ENCODE data around the gene OR6B3. TPM values are rescaled to one million over a fixed set of nuclear protein-coding genes. Genes with fewer than 3 reads are reported as not detected.

Gene OR6B3
- total RNA-seq, 4 donors from 2014 or later: not detected

DNA sequence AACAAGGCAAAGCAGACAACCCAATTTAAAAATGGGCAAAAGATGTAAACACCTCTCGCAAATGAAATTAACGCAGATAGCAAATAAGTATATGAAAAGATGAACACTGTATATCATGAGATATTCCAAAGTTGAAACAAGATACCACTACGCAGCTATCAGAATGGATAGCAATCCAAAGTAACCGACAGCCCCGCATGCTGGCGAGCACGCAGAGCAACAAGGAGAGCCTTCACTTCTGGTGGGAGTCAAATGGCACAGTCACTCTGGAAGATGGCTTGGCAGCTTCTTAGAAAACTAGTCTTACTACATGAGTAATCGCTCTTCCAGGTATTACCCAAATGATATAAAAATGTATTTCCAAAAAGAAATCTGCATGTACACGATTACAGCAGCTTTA, 29.5 kb downstream of the OR6B3 start:
- Histone ChIP-seq H3K27ac (no peak overlapping the region), H3K4me3 (peak overlapping the region; percentile 96), H3K27me3 (no peaks in the 10 kb centered on the region), H3K36me3 (peaks cover 20% of the 10 kb centered on the region), H3K4me1 (peaks cover 21% of the 10 kb centered on the region), H3K9me3 (no peaks in the 10 kb centered on the region)
- no peak for DNase-seq (ENCODE audit: low spot score in 2 of 2)
- TF ChIP-seq EP300 (IDR thresholded peaks at IDR 0.05) (no peak), POLR2AphosphoS5 (IDR thresholded peaks at IDR 0.05) (no peak), POLR2A (IDR thresholded peaks at IDR 0.05) (no peak)
- TF ChIP-seq, protein P1, sequence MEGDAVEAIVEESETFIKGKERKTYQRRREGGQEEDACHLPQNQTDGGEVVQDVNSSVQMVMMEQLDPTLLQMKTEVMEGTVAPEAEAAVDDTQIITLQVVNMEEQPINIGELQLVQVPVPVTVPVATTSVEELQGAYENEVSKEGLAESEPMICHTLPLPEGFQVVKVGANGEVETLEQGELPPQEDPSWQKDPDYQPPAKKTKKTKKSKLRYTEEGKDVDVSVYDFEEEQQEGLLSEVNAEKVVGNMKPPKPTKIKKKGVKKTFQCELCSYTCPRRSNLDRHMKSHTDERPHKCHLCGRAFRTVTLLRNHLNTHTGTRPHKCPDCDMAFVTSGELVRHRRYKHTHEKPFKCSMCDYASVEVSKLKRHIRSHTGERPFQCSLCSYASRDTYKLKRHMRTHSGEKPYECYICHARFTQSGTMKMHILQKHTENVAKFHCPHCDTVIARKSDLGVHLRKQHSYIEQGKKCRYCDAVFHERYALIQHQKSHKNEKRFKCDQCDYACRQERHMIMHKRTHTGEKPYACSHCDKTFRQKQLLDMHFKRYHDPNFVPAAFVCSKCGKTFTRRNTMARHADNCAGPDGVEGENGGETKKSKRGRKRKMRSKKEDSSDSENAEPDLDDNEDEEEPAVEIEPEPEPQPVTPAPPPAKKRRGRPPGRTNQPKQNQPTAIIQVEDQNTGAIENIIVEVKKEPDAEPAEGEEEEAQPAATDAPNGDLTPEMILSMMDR (IDR thresholded peaks at IDR 0.05): no peak
- 81% methylated on average over 9 of the region's 9 CpGs for WGBS

DNA sequence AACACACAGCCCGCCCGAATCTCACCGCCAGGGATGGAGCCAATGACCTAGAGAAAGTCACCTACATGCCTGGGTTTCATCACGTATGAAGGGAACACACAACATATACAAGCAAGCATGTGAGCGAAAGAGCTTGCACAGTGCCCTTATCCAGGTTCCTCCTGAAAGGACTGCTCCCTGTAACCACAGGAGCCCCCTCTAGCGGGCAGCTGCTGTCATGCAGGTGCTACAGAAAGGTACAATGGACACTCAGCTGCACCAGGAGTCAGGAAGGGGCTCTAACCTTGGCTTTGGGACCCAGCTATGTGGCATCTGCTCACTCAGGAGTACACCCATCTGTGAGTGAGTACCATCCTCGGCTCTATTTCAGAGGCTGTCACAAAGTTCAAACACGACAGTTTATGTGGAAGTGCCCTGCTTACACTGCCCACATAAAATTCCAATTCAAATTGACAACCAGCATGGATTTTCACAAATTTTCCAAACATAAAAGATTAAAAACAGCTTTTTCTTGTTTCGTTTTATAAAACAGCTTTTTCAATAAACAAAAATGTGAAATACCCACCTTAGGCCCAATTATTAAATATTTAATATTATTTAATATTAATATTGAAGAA, 31.7 kb downstream of the OR6B3 start:
- Histone ChIP-seq H3K36me3 (peaks cover 42% of the 10 kb centered on the region), H3K9me3 (no peaks in the 10 kb centered on the region), H3K4me3 (no peak overlapping the region), H3K27ac (no peak overlapping the region), H3K27me3 (no peaks in the 10 kb centered on the region), H3K4me1 (peaks cover 21% of the 10 kb centered on the region)
- TF ChIP-seq POLR2AphosphoS5 (IDR thresholded peaks at IDR 0.05): no peak
- TF ChIP-seq, protein P1 (IDR thresholded peaks at IDR 0.05): peak; percentile 31 to 82
- no peak for TF ChIP-seq POLR2A (IDR thresholded peaks at IDR 0.05)
- no peak for DNase-seq (ENCODE audit: low spot score in 2 of 2)
- WGBS: 66% methylated on average over 9 of the region's 9 CpGs

DNA sequence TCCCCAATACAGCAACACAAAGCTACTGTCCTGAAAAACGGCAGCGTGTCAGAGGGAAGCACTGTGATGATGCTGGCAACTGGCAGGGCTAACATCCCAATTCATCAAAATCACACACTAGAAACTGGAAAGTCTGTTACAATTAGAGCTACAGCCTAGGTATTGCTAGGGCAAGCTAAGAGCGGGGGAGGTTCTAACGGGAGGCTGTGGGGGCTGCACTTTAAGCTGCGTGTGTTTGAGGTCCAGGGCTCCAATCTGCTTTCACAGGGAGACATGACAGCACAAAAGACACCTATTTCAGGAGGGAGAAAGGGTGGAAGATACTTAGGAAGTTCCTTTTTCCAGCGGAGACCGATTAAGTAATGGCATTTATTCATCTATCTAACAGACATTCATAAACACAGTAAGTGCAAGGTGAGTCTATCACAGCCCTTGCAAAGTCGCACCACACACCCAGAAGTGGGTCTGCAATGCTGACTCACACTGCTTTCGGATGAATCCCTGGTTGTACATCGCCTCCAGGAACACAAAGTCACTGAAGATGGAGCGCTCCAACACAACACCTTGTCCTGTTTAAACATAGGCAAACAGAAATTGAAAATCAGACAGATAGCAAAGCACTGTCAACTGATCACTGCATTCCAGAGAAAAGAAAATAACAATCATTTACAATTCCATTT, 35.1 kb downstream of the OR6B3 start:
- no peaks in the 10 kb centered on the region for H3K9me3 ChIP-seq
- no peaks in the 10 kb centered on the region for H3K27me3 ChIP-seq
- no peak overlapping the region for H3K4me3 ChIP-seq
- no peak for DNase-seq (ENCODE audit: low spot score in 2 of 2)
- WGBS: 95% methylated on average over 11 of the region's 11 CpGs
- H3K36me3 ChIP-seq: peaks cover 74% of the 10 kb centered on the region
- peaks cover 7% of the 10 kb centered on the region for H3K4me1 ChIP-seq
- H3K27ac ChIP-seq: no peak overlapping the region
- TF ChIP-seq POLR2A (IDR thresholded peaks at IDR 0.05): no peak
- TF ChIP-seq, protein P1 (IDR thresholded peaks at IDR 0.05): no peak
- no peak for TF ChIP-seq EP300 (IDR thresholded peaks at IDR 0.05)
- TF ChIP-seq POLR2AphosphoS5 (IDR thresholded peaks at IDR 0.05): no peak

DNA sequence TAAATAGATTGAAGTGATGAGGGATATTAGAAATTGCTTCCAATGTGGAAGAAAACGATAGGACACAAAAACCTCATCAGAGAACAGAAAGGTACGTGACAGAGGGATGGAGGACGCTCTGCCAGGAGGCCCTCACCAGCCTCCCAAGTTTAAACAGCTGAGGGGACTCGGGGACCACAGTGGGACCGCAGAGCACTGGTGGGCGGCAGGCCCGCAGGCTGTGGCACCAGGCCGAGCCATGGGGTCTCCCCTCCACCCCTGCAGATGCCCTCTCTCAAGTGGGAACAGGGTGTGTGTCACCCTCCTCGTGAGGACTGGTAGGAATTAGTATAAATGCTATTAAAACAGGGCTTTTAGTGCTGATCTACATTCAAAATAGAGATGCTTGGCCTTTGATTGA, 39.0 kb downstream of the OR6B3 start:
- H3K27me3 ChIP-seq: no peaks in the 10 kb centered on the region
- TF ChIP-seq POLR2AphosphoS5 (IDR thresholded peaks at IDR 0.05): no peak
- TF ChIP-seq, protein P1 (IDR thresholded peaks at IDR 0.05): no peak
- no peak for TF ChIP-seq POLR2A (IDR thresholded peaks at IDR 0.05)
- TF ChIP-seq EP300 (IDR thresholded peaks at IDR 0.05): no peak
- H3K4me3 ChIP-seq: no peak overlapping the region
- no peaks in the 10 kb centered on the region for H3K9me3 ChIP-seq
- H3K27ac ChIP-seq: no peak overlapping the region
- DNase-seq (ENCODE audit: low spot score in 2 of 2): no peak
- peaks cover 97% of the 10 kb centered on the region for H3K36me3 ChIP-seq
- 95% methylated on average over 9 of the region's 9 CpGs for WGBS
- H3K4me1 ChIP-seq: no peaks in the 10 kb centered on the region

DNA sequence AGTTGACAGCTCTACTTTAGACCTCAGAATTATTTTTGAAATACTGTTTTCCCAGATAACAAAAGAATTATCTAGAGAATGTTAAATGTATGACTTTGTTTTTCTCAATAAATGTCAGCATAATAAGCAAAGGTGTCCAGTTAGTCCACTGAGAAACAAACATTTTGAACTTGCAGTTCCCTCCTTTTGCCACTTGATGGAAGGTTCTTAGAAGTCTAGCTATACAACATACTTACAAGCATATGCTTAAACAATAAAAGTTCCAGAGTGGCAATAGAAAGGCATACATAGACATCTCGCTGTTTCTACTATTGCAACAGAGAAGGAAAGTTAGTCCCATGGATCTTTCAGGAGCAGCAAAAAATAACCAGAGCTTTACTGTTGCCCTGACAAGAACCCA, 40.0 kb downstream of the OR6B3 start:
- H3K4me3 ChIP-seq: no peak overlapping the region
- H3K27me3 ChIP-seq: no peaks in the 10 kb centered on the region
- WGBS: 90% methylated on average over 1 of the region's 1 CpG
- DNase-seq (ENCODE audit: low spot score in 2 of 2): no peak
- no peaks in the 10 kb centered on the region for H3K4me1 ChIP-seq
- H3K9me3 ChIP-seq: no peaks in the 10 kb centered on the region
- no peak for TF ChIP-seq POLR2A (IDR thresholded peaks at IDR 0.05)
- TF ChIP-seq POLR2AphosphoS5 (IDR thresholded peaks at IDR 0.05): no peak
- no peak for TF ChIP-seq EP300 (IDR thresholded peaks at IDR 0.05)
- TF ChIP-seq, protein P1 (IDR thresholded peaks at IDR 0.05): no peak
- no peak overlapping the region for H3K27ac ChIP-seq
- H3K36me3 ChIP-seq: peaks cover 97% of the 10 kb centered on the region
